Retinal pigment epithelial cell (primary cell): Measurements from ENCODE around the gene NCK2.
"Not testable (repeated sequence)": the region's sequence is repeated elsewhere in the genome, so short reads cannot be mapped to it uniquely, and the experiment has no call there.

ENCODE experiments used
- DNase-seq: peaks from one replicate; pipeline ENCODE4 v3.0.0-alpha.2; 2010; ENCODE audit warnings: low read depth
- H3K4me3 ChIP-seq: 2 replicates; pipeline ENCODE4 v1.5.1; 2011; ENCODE audit warnings: mild to moderate bottlenecking, low read length, control low read depth, moderate library complexity
- CTCF ChIP-seq: conservative IDR thresholded peaks from 2 replicates; pipeline ENCODE4 v1.5.1; 2011; ENCODE audit warnings: low read depth, low read length, control low read depth, inconsistent platforms

The NCK2 gene

GRCh38 chr2:105754994-105755393 lies 10.3 kb downstream of the NCK2 start:
- no peak for TF ChIP-seq CTCF
- no peak overlapping the region for H3K4me3 ChIP-seq

GRCh38 chr2:105755895-105756294 lies 11.2 kb downstream of the NCK2 start:
- no peak for DNase-seq
- no peak overlapping the region for H3K4me3 ChIP-seq
- TF ChIP-seq CTCF = no peak

More at GRCh38 chr2:105754994-105755393, 10.3 kb downstream of the NCK2 start:
- no peak for DNase-seq

- DNase-seq = no peak
- no peak overlapping the region for H3K4me3 ChIP-seq
- TF ChIP-seq CTCF = no peak
Observed at GRCh38 chr2:105756435-105756834, 11.7 kb downstream of the NCK2 start.

- DNase-seq = not testable (repeated sequence)
Observed at GRCh38 chr2:105756865-105757264, 12.2 kb downstream of the NCK2 start.

GRCh38 chr2:105757433-105757832 lies 12.7 kb downstream of the NCK2 start:
- no peak overlapping the region for H3K4me3 ChIP-seq
- no peak for DNase-seq
- no peak for TF ChIP-seq CTCF

More at GRCh38 chr2:105756865-105757264, 12.2 kb downstream of the NCK2 start:
- H3K4me3 ChIP-seq = not testable (repeated sequence)

GRCh38 chr2:105760191-105760590 lies 15.5 kb downstream of the NCK2 start:
- TF ChIP-seq CTCF = no peak
- DNase-seq = no peak
- H3K4me3 ChIP-seq = no peak overlapping the region

DNA sequence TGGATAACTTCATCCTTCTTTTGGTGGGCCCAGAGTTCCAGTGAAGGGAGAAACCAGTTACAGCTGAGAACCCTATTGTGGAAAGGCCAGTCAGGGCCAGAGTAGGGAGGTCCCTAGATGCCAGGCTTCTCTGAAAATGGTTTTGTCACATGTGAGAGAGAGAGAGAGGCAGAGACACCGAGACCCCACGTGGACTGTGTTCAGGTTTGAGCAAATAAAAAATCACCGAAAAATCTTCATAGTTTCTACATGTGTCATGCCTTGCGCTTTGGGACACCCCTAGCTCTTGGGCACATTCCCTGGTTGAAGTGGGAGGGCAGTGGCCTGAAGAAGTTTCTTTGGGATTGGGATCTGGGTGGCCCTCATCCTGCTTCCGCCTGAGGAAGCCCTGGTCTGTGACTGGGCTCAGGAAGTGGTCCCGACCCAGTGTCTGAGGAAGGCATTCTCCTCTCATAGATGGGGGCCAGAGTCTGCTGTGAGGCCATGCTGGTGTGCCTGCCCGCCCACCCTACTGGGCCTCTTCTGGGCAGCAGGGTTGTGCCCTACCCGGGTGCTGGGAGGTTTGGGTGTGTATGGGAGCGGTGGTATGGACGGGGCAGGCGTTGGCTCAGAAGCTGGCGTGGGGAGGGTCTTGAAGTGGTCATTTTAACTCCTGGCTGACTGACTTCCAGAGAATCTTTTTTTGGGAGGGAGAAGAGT lies 16.1 kb downstream of the NCK2 start:
- no peak overlapping the region for H3K4me3 ChIP-seq
- DNase-seq = no peak
- no peak for TF ChIP-seq CTCF
